ENCODE data around the gene CARHSP1.
A peak's percentile ranks its signal among the peaks of the same experiment; 100 is the strongest.
"Not testable (repeated sequence)": the region's sequence is repeated elsewhere in the genome, so short reads cannot be mapped to it uniquely, and the experiment has no call there.

Gene CARHSP1

DNA sequence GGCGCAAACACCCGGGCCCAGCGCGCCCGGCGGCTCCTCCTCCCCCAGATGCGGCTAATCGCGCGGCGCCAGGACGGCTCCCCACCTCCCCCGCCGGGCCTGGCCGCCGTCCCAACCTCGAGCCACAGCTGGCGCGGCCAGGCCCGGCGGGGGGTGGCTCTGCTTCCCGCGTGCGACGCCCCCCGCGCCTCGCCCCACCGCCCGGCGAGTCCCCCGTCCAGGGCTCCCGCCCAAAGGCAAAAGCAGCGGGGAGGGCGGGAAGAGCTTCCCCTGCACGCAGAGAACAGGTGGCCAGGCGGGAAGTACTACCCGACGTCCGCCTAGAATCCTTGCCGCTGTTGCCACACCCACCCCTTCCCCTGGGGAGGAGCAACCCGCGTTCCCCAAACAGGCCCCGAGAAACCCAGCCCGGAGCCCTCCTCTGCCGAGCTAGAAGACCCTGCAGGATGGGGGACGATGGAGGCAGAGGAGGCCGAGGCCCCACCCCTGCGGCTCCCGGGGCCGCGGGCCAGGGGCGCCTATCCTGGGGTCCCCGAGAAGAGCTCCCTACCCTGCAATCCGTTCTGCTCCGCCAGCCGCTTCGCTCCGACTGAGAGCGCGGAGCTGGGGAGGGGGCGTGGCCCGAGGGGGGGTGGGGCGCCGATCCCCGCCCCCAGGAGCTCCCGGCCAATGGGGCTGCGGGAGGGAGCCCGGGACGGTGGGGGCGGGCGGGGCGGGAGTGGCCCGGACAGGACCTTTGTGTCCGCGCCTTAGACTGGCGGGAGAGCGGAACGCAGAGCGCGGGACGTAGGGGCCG, at the start of gene CARHSP1:
Gene CARHSP1 (minus strand): TSS at position 591 of the 796 bp plus-strand sequence. CDS start 9,678 bp downstream, outside the sequence.
- DNase-seq: peak; percentile 92 to 93
- TF ChIP-seq POLR2A (IDR thresholded peaks at IDR 0.05; ENCODE audit: low read length) (peak; percentile 65), GATA1 (IDR thresholded peaks at IDR 0.05; ENCODE audit: low read depth, low read length) (no peak)

DNA sequence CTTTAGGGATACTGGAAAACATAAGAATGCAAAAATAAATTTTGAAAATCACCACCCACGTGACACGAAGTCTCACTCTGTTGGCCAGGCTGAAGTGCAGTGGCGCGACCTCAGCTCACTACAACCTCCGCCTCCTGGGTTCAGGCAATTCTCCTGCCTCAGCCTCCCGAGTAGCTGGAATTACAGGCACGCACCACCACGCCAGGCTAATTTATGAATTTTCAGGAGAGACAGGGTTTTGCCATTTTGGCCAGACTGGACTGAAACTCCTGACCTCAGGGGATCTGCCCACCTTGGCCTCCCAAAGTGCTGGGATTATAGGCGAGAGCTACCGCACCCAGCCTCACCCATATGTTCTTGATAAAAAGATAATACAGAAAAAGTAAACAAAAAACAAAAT, 48.5 kb upstream of the CARHSP1 start:
- not testable (repeated sequence) for DNase-seq

DNA sequence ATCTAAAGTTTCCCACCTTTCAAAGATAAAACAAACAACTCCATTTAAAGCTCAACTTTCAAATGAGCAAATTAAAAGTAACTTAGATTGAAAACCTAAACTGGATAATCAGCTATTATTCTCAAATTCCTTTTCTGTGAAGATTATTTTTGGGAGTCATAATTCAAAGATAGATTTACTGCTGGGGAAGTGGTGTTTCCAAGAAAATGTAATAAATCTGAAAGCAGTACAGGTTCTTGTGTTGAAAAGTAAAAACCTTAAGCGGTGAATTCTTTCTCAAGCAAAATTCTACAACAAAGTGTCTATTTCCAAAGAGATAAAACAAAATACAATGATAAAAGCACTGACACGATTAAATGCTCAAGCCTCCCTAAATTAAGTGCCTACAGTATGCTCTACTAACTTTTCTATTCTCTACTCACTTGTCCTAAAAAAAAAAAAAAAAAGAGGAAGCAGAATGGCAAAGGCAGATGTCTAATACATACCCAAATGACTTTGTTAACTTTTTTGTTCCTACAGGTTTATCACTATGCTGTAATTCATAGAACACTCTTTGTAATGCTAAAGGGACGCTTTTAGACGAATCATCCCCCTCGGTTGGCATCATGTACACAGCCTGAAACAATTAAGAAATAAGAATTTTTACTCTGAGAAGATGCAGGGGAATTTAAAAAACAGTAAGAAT, 47.9 kb upstream of the CARHSP1 start:
- DNase-seq: no peak
- TF ChIP-seq GATA1 (IDR thresholded peaks at IDR 0.05; ENCODE audit: low read depth, low read length) (no peak), POLR2A (IDR thresholded peaks at IDR 0.05; ENCODE audit: low read length) (no peak)

DNA sequence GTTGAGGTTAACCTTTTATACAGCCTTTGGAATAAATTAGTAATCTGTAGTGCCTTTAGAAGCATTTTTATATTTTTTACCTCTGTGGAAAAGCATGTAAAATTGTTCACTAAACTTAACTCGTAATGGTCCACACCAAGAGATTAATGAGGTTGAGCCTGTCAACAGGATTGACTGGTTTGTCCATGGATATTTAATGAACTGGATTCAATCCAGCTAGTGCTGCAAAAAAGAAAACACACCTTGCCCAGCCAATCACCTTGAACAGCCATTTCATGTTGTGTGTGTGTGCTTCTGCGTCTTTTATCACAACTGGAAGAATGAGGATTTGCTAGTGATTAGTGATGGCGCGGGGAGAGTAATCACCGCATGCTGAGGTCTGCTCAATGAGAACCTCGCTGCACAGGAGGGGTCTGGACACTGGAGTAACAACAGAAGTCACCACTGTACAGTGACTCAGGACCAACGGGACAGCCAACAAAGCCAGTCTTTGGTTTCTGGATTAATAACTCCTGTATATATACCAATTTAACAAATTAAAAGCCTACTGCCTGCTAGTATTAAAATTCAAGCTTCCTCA, 47.0 kb upstream of the CARHSP1 start:
- TF ChIP-seq POLR2A (IDR thresholded peaks at IDR 0.05; ENCODE audit: low read length) (no peak), GATA1 (IDR thresholded peaks at IDR 0.05; ENCODE audit: low read depth, low read length) (no peak)
- DNase-seq: no peak

DNA sequence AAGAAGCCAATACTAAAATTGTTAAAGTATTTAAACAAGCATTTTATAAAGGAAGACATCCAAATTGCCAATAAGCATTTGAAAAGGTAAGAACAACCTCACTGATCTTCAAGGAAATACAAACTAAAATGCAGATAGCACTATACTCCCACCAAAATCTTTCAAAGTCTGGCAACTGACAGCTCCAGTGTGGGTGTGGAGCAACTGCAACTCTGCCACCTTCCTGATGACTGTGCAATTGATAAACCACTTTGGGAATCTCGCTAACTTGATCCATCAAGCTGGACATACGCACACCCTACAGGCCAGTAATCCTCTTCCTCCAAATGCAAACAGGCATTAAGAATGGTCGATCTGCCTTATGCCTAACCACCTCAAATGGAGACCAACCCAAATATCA, 45.3 kb upstream of the CARHSP1 start:
- TF ChIP-seq GATA1 (IDR thresholded peaks at IDR 0.05; ENCODE audit: low read depth, low read length) (no peak), POLR2A (IDR thresholded peaks at IDR 0.05; ENCODE audit: low read length) (no peak)
- DNase-seq: no peak

DNA sequence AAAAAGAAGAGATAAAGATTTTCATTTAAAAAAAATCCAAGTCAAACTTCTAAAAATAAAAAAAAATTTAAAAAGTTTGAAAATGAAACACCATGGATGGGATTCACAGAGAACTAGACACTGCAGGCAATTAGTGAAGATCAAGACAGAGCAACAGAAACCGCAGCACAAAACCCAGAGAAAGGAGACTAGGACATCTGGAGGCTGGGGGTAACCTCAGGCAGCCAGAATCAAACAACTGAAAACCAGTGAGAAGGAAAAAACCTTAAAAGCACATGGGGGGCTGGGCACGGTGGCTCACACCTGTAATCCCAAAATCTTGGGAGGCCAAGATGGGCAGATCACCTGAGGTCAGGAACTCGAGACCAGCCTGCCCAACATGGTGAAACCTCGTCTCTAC, 44.0 kb upstream of the CARHSP1 start:
- no peak for DNase-seq
- TF ChIP-seq POLR2A (IDR thresholded peaks at IDR 0.05; ENCODE audit: low read length) (no peak), GATA1 (IDR thresholded peaks at IDR 0.05; ENCODE audit: low read depth, low read length) (no peak)

DNA sequence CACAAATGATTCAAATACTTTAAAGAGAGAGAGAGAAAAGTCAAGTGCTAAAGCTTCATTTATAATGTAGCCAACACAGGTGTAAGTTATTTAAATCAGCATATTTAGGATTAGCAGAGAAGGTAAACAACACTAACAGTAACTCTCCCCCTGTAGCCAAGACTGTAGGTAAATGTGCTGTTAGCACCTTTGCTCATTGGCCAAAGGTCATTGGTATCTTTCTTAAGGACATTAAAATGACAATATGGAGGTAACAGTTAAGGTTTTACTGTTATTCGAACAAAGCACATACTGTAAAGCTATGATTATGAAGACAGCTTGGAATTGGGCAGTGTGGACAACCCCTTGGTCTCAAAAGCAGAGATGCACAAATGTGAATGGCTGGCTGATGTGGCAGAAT, 42.0 kb upstream of the CARHSP1 start:
- DNase-seq: no peak
- TF ChIP-seq POLR2A (IDR thresholded peaks at IDR 0.05; ENCODE audit: low read length) (no peak), GATA1 (IDR thresholded peaks at IDR 0.05; ENCODE audit: low read depth, low read length) (no peak)

DNA sequence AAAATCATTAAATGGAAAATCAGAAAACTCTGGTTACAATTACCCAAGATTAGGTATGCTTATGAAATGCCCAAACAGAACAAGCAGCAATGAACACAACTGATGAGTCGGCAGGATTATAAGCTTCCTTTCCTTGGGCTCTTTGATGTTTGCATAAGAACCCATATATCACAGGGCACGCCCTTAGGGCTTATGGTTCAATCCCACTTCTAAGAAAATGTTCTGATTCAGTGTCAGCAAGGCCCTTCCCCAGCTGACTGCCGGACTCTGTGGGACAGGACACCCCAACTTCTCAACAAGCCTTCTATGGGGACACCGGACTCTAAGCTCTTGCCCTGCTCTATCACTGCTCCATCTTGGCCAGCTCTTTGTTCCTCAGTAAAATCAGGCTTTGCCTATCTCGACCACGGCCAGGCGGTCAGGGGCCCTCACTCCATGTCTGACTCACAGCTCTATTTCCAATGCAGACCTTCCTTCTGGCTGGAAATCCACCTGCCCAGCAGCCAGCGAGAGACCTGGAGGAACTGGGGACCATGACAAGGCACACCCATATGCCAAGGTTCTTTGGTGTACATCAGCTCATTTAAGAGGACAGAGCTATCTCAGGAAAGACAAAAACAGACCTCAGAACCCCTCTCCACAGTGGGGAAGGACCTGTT, 40.1 kb upstream of the CARHSP1 start:
- DNase-seq: peak in 1 of 2 experiments; percentile 38
- TF ChIP-seq POLR2A (IDR thresholded peaks at IDR 0.05; ENCODE audit: low read length): no peak
- TF ChIP-seq GATA1 (IDR thresholded peaks at IDR 0.05; ENCODE audit: low read depth, low read length): no peak

DNA sequence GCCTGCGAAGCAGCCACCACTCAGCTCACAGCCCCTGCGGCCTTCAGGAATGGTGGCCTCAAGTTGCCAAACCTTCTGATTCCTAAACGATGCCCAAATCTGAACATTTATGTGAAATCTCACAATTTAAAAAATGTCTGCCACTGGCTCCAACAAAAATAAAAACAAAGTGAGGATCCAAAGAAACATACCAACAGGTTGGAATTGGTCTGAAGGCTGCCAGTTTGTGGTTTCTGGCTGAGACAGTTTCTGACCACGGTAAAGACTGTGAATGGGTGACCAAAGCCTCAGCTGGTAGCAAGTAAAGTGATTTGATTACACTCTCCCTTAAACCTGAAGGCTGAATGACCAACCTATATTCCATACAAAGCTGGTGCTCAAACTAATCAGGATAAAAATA, 38.3 kb upstream of the CARHSP1 start:
- no peak for DNase-seq
- TF ChIP-seq GATA1 (IDR thresholded peaks at IDR 0.05; ENCODE audit: low read depth, low read length) (no peak), POLR2A (IDR thresholded peaks at IDR 0.05; ENCODE audit: low read length) (no peak)

DNA sequence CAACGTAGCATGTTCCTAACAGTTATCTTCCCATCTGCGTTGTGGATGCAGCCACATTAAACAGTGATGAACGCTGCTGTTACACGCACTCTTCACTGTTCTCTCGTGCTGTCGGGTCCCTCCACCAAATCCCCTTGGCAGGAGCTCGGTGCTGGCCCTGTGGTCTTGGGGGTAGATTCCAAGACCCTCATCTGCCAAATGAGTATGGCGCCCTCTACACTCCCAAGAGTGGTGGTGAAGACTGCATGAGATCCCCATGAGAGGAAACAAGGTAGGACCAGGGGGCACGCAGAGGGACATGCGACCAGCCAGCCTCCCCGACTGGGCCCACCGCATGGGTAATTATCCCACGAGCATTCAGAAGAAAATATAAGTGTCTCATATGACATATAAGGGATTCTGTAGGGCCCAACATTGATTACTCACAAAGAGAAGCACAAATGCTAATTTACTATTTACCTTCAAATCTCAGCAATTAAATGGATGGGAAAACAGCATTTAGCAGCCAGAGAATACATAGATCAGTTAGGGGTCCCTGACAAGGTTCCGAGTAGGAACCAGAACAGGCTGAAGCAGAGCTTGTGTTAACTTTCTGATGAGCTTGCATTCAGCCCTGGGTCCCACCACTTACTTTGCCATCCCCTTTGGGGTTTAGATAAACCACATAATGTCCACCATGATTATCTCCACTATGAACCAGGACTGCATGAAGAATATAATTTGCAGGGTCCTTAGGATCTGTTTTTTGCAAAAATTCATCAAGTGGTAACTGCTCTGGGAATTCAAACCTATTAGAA, 37.2 kb upstream of the CARHSP1 start:
- peak in 1 of 2 experiments; percentile 21 for DNase-seq
- TF ChIP-seq POLR2A (IDR thresholded peaks at IDR 0.05; ENCODE audit: low read length) (no peak), GATA1 (IDR thresholded peaks at IDR 0.05; ENCODE audit: low read depth, low read length) (no peak)

DNA sequence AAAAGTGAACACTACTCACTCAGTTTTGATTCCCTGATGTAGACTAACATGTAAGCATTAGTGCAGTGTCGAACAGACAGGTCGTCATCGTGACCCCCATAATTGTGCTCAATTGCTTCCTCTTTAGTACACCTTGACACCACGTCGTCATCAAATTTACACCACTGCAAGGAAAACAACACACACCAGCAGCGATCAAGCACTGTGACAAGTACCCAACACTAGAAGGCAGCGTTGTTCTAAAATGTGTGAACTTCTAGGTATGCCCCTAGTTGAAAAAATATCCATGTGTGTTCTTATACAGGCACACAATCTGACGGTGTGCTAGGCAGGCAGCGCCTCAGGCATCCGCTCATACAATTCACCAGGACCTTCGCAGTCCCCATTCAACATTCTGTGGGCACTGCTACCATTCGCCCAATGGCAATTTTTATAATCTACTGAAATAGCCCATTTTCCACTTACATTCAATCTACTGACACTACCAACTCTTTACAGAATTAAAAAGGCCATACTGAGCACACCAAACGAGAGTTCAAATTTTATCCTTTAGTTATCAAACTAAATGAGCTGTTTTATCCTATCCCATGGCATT, 36.5 kb upstream of the CARHSP1 start:
- no peak for TF ChIP-seq POLR2A (IDR thresholded peaks at IDR 0.05; ENCODE audit: low read length)
- no peak for TF ChIP-seq GATA1 (IDR thresholded peaks at IDR 0.05; ENCODE audit: low read depth, low read length)
- peak; percentile 45 to 61 for DNase-seq

DNA sequence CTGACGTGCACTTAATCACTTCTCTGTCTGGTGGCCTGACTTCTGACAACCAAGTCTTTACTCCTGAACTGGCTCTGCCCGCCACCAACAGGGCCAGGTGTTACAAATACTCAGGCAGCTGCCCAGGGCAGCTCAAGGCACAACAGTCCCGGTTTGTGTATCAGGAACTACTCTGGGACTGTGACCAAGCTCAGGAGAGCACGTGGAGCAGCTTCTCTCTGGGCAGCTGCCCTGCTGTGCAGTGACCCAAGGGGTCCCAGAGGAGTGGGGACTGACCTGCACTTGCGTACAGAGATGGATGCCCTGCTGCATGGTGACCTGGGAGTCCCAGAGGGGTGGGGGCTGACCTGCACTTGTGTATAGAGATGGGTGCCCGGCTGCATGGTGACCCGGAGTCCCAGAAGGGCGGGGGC, 35.2 kb upstream of the CARHSP1 start:
- TF ChIP-seq GATA1 (IDR thresholded peaks at IDR 0.05; ENCODE audit: low read depth, low read length) (no peak), POLR2A (IDR thresholded peaks at IDR 0.05; ENCODE audit: low read length) (no peak)
- DNase-seq: no peak

DNA sequence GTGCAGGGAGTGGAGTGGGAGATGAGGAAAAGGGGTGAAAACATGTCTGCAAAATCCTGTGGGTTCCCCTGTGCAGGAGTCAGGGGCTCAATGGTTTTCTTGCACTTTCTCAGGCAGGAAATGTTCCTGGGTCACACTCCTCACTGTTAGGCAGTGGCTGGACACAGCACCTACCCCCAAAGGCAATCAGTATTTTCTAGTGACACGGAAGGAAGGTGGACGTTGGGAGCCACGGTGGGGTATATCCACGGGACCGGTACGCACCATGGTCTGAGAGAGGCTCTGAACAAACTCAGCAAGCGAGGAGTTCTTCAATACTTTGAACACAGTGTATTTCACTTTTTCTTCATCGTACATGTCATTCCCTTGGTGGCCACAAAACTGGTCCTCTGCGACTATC, 34.2 kb upstream of the CARHSP1 start:
- no peak for DNase-seq
- TF ChIP-seq GATA1 (IDR thresholded peaks at IDR 0.05; ENCODE audit: low read depth, low read length) (no peak), POLR2A (IDR thresholded peaks at IDR 0.05; ENCODE audit: low read length) (no peak)
